Memory B cell (primary cell): Measurements from ENCODE around the gene RASGRP3.

Experiments used
- ATAC-seq: fragments of 150-1000 bp; cut with Tn5 transposase; 2 replicates; pipeline ENCODE4 v1.10.0; 2021; ENCODE audit warnings: low read depth, mild to moderate bottlenecking, moderate library complexity
- DNase-seq, 2 donors: peaks; one replicate each; pipeline ENCODE4 v3.0.0; 2022; ENCODE audit warnings: low spot score in 2 of 2
- H3K27ac Mint-ChIP-seq: one replicate; pipeline ENCODE4 v1.8.0; 2022; ENCODE audit warnings: mild to moderate bottlenecking, moderate library complexity, mixed read lengths
- H3K27me3 Mint-ChIP-seq: one replicate; pipeline ENCODE4 v1.8.0; 2022; ENCODE audit warnings: mixed read lengths
- H3K36me3 Mint-ChIP-seq: one replicate; pipeline ENCODE4 v1.8.0; 2022; ENCODE audit warnings: mild to moderate bottlenecking, mixed read lengths
- H3K4me1 Mint-ChIP-seq: one replicate; pipeline ENCODE4 v1.8.0; 2022; ENCODE audit warnings: mixed read lengths
- H3K4me3 Mint-ChIP-seq: one replicate; pipeline ENCODE4 v1.8.0; 2022; ENCODE audit warnings: mild to moderate bottlenecking, moderate library complexity, mixed read lengths
- H3K9me3 Mint-ChIP-seq: one replicate; pipeline ENCODE4 v1.8.0; 2022; ENCODE audit warnings: mixed read lengths

Gene RASGRP3

DNA sequence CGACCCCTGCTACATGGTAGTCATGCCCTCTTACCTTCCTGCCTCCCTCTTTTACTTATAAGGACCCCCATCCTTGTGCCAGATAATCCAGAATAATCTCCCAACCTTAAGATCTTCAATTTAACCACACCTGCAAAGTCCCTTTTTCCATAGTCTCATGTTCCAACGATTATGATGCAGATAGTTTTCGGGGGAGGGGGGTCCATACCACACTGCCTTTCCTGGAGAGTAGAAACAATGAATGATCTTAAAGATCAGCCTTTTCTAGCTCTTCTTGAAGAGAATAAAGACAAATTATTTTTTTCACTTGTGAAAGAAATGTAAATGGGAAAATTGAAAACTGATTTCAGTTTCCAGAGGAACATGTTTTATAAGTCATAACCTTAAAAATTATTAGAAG is 127.0 kb downstream of the RASGRP3 start:
- H3K27me3 Mint-ChIP-seq: no peaks in the 10 kb centered on the region
- H3K27ac Mint-ChIP-seq: no peak overlapping the region
- DNase-seq (no peak), ATAC-seq (no peak)
- peaks cover 9% of the 10 kb centered on the region for H3K4me1 Mint-ChIP-seq
- no peak overlapping the region for H3K4me3 Mint-ChIP-seq
- no peaks in the 10 kb centered on the region for H3K36me3 Mint-ChIP-seq
- H3K9me3 Mint-ChIP-seq: no peaks in the 10 kb centered on the region

DNA sequence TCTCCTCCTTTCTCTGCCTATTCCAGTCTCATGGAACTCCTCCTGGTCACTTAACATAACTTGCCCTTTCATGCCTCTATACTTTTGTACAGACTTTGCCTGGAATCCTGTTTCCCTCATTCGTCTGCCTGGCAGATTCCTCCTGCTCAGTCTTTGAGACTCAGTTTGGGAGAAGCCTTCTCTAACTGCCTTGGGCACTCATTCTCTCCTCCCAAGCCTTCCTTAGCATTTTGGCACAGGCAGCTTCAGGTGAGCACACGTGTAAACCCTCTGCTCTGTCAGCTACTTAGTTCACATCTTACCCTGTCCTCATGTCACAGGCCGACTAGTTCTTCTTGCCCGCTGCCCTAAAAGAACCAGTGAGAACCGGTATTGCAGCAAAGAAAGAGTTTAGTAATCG is 128.6 kb downstream of the RASGRP3 start:
- H3K27ac Mint-ChIP-seq: no peak overlapping the region
- no peaks in the 10 kb centered on the region for H3K36me3 Mint-ChIP-seq
- ATAC-seq (no peak), DNase-seq (no peak)
- H3K4me3 Mint-ChIP-seq: no peak overlapping the region
- H3K9me3 Mint-ChIP-seq: no peaks in the 10 kb centered on the region
- no peaks in the 10 kb centered on the region for H3K4me1 Mint-ChIP-seq
- no peaks in the 10 kb centered on the region for H3K27me3 Mint-ChIP-seq

DNA sequence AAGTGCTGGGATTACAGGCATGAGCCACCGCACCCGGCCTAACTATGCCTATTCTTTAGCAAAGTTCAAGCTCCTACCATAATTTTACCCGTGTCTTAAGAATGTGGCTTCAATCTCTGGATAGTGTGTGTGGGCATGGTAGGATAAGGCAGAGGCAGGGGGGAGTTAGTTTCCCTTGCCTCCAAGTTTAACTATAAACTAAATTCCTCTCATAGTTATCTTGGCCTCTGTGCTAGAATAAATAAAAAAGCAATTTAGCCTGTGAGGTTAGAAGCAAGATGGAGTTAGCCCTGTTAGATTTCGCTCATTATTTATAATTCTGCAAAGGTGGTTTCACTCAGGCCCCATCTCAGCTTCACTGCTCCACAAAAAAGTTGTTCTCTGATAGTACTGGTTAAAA is 129.7 kb downstream of the RASGRP3 start:
- Mint-ChIP-seq H3K27me3 (no peaks in the 10 kb centered on the region), H3K9me3 (no peaks in the 10 kb centered on the region), H3K27ac (no peak overlapping the region), H3K4me3 (no peak overlapping the region), H3K4me1 (no peaks in the 10 kb centered on the region), H3K36me3 (no peaks in the 10 kb centered on the region)
- ATAC-seq (no peak), DNase-seq (no peak)

DNA sequence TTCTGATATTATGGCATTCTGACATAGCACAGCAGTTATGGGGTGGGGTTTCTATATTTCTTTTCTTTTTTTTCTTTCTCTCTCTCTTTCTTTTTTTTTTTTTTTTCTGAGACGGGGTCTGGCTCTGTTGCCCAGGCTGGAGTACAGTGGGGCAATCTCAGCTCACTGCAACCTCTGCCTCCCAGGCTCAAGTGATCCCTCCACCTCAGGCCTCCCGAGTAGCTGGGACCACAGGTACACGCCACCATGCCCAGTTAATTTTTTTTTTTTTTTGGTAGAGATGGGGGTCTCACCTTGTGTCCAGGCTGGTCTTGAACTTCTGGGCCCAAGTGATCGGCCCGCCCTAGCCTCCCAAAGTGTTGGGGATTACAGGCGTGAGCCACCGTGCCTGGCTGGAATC is 130.2 kb downstream of the RASGRP3 start:
- Mint-ChIP-seq H3K9me3 (no peaks in the 10 kb centered on the region), H3K27ac (no peak overlapping the region)

DNA sequence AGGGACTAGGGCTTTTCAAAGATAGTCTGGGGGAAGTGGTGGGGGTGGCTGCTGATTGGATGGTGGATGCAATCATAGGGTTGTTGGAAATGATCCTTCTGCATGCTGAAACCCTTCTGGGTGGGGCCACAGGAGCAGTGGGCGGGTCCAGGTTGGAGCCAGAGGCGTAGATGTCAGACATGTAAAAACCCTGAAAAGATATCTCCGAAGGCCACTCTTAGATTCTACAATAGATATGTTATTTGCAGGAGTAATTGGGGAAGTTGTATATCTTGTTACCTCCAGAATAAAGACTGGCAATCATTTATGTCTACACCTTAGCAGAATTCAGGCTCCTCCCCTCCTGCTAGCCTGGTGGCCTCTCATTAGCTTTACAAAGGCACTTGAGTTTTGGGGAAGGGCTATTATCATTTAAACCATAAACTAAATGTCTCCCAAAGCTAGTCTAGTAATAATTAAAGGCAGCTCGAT is 130.8 kb downstream of the RASGRP3 start:
- H3K4me3 Mint-ChIP-seq: no peak overlapping the region
- no peak for ATAC-seq
- no peaks in the 10 kb centered on the region for H3K27me3 Mint-ChIP-seq
- no peaks in the 10 kb centered on the region for H3K4me1 Mint-ChIP-seq
- H3K36me3 Mint-ChIP-seq: no peaks in the 10 kb centered on the region
- no peaks in the 10 kb centered on the region for H3K9me3 Mint-ChIP-seq
- H3K27ac Mint-ChIP-seq: no peak overlapping the region
- DNase-seq: no peak

More for the DNA sequence above, 130.2 kb downstream of the RASGRP3 start:
- Mint-ChIP-seq H3K4me3 (no peak overlapping the region), H3K36me3 (no peaks in the 10 kb centered on the region), H3K4me1 (no peaks in the 10 kb centered on the region), H3K27me3 (no peaks in the 10 kb centered on the region)
- no peak for DNase-seq
- no peak for ATAC-seq

DNA sequence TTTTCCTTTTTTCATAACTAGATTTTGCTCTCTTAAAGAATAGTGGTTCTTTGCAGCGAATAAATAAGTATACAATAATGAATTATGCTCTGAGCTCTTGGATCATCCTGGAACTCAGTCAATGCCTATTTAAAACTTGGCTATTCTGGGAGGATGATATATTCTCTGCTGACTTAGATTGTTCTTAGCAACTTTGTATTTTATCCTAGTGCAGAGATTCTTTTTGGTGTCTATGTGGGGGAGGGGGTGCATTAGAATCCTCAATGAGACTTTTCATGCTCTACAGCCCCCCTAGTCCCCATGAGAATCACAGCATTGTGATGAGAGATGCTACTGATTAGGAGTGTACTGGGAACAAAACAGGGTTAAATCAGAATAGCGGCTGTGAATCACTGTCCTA is 131.5 kb downstream of the RASGRP3 start:
- H3K4me3 Mint-ChIP-seq: no peak overlapping the region

DNA sequence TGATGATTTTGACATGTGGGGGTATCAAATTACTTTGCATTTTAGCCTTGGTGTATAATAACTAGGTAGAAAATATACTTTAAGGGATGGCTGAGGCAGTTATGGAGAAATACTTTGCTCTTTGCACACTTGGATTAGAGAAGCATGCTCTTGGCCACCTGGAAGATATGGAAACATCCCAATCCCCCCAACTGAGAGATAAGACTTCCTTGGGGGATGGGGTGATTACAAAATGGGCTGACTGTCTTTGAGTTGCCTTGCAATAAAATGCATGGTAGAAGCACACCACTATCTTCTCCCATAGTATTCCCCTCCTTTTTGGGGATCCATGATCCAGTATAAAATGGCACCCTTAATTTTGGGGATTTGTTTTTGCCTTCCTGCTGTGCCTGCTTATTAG is 137.7 kb downstream of the RASGRP3 start:
- no peaks in the 10 kb centered on the region for H3K27me3 Mint-ChIP-seq
- peaks cover 14% of the 10 kb centered on the region for H3K9me3 Mint-ChIP-seq
- H3K27ac Mint-ChIP-seq: no peak overlapping the region
- H3K36me3 Mint-ChIP-seq: peaks cover 15% of the 10 kb centered on the region
- no peak for DNase-seq
- no peak overlapping the region for H3K4me3 Mint-ChIP-seq
- no peaks in the 10 kb centered on the region for H3K4me1 Mint-ChIP-seq
- no peak for ATAC-seq

More for the DNA sequence above, 131.5 kb downstream of the RASGRP3 start:
- DNase-seq (no peak), ATAC-seq (no peak)
- Mint-ChIP-seq H3K27ac (no peak overlapping the region), H3K9me3 (no peaks in the 10 kb centered on the region), H3K27me3 (no peaks in the 10 kb centered on the region), H3K4me1 (no peaks in the 10 kb centered on the region), H3K36me3 (no peaks in the 10 kb centered on the region)
